ENCODE measurements around the gene EPB42.
A peak's percentile ranks its signal among the peaks of the same experiment; 100 is the strongest.
"Not testable (repeated sequence)": the region's sequence is repeated elsewhere in the genome, so short reads cannot be mapped to it uniquely, and the experiment has no call there.

The EPB42 gene

GRCh38 chr15:43211224-43211735 lies 9.5 kb downstream of the EPB42 start:
- DNase-seq, result no peak

- no peak for DNase-seq
These were observed 10.0 kb downstream of the EPB42 start for GRCh38 chr15:43210807-43211206.

- no peak for DNase-seq
These were observed 10.6 kb downstream of the EPB42 start for GRCh38 chr15:43210172-43210745.

GRCh38 chr15:43209059-43209824 lies 11.6 kb downstream of the EPB42 start:
- no peak for DNase-seq

GRCh38 chr15:43208052-43209002 lies 12.5 kb downstream of the EPB42 start:
- DNase-seq, result no peak

GRCh38 chr15:43207024-43207423 lies 13.8 kb downstream of the EPB42 start:
- DNase-seq, result no peak

- DNase-seq, result no peak
These were observed 14.8 kb downstream of the EPB42 start for GRCh38 chr15:43206054-43206453.

- DNase-seq, result peak; percentile 50
These were observed 16.6 kb downstream of the EPB42 start for GRCh38 chr15:43204016-43204901.

GRCh38 chr15:43199945-43200488 lies 20.8 kb downstream of the EPB42 start:
- no peak for DNase-seq

- no peak for DNase-seq
These were observed 21.8 kb downstream of the EPB42 start for GRCh38 chr15:43198992-43199391.

- DNase-seq, result not testable (repeated sequence)
These were observed 22.3 kb downstream of the EPB42 start for GRCh38 chr15:43198556-43198955.

- DNase-seq, result not testable (repeated sequence)
These were observed 23.0 kb downstream of the EPB42 start for GRCh38 chr15:43197773-43198172.

- no peak for DNase-seq
These were observed 23.9 kb downstream of the EPB42 start for GRCh38 chr15:43196760-43197548.

- DNase-seq, result no peak
These were observed 26.0 kb downstream of the EPB42 start for GRCh38 chr15:43194795-43195194.

- DNase-seq, result no peak
These were observed 27.1 kb downstream of the EPB42 start for GRCh38 chr15:43193710-43194109.

GRCh38 chr15:43190178-43190577 lies 30.6 kb downstream of the EPB42 start:
- no peak for DNase-seq

- no peak for DNase-seq
These were observed 31.5 kb downstream of the EPB42 start for GRCh38 chr15:43189296-43189695.

- DNase-seq, result no peak
These were observed 33.2 kb downstream of the EPB42 start for GRCh38 chr15:43187544-43188155.

- DNase-seq, result no peak
These were observed 34.8 kb downstream of the EPB42 start for GRCh38 chr15:43186003-43186353.

- peak; percentile 90 for DNase-seq
These were observed 35.4 kb downstream of the EPB42 start, which contains the start of gene CCNDBP1 for GRCh38 chr15:43185157-43186002. Gene CCNDBP1 (plus strand): TSS chr15:43185403. CDS start chr15:43185499, 96 bp downstream.
